Muscle of arm (tissue), 14 donors: ENCODE data around the gene HMGB4. TPM values are rescaled to one million over a fixed set of nuclear protein-coding genes. Genes with fewer than 3 reads are reported as not detected.

Experiments
- DNase-seq: peaks from one replicate; pipeline ENCODE4 v3.0.0-alpha.2; 2013
- long read RNA-seq, 11 donors: transcript quantifications; one replicate each; lab custom pipeline, GENCODE V29; 2026
- polyA plus RNA-seq, 12 donors: library from polyadenylated mRNA; unstranded; fragments of 120-200 nt; gene quantifications; one replicate each; pipeline ENCODE4 v1.2.1, GENCODE V29; 2013; ENCODE audit not compliant: insufficient read length in 12 of 12

The HMGB4 gene, protein sequence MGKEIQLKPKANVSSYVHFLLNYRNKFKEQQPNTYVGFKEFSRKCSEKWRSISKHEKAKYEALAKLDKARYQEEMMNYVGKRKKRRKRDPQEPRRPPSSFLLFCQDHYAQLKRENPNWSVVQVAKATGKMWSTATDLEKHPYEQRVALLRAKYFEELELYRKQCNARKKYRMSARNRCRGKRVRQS
- not detected for polyA plus RNA-seq
- long read RNA-seq, donor 1 = 0 reads
- long read RNA-seq, donor 2 = 0 reads
- long read RNA-seq, donor 3 = 0 reads
- long read RNA-seq, donor 4 = 0 reads
- long read RNA-seq, donor 5 = 0 reads
- long read RNA-seq, donor 6 = 0 reads
- long read RNA-seq, donor 7 = 0 reads
- long read RNA-seq, donor 8 = 0 reads
- long read RNA-seq, donor 9 = 0 reads
- long read RNA-seq, donor 10 = 0 reads
- long read RNA-seq, donor 11 = 0 reads

- no peak for DNase-seq
Observed at GRCh38 chr1:33863779-33864178, at the start of gene HMGB4. Gene HMGB4, plus strand, starts transcription at chr1:33864079. Its CDS starts 113 bp downstream, at chr1:33864192.

- DNase-seq = no peak
Observed at GRCh38 chr1:33814166-33814565, 49.7 kb upstream of the HMGB4 start.

DNA sequence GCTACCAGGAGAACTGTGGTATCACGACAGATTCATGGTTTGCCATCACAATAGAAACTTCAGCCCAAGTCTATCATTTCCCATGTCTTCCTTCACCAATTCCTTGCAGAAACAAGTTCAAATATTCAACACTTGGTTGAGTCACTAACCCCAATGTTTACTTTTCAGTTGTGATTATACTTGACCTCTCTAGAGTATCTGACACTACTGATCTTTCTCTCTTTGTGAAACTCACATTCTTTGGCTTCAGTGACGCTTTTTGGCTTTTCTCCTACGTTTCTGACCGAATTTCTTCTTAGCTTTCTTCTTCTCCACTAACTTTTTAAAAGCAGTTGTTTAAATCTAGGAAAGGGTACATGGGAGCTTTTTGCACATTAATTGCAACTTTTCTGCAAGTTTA lies 48.8 kb upstream of the HMGB4 start:
- DNase-seq = no peak

DNA sequence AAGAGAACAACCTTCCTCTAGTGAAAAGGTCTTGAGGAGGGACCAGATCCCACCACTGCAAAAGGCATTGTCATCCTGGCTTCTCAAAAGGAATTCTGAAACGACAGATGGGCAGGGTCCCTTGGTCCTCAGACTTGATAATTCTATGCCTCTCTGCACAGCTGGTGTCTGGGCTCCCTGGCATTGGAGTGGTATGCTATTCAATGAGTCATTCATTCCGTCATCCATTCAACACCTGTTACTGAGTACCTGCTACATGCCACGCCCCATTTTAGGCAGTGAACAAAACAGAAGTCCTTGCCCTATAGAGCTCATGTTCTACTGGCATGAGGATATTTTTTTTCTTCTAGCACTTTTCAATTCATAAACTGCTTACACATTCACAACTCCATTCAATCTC lies 45.8 kb upstream of the HMGB4 start:
- DNase-seq = no peak

GRCh38 chr1:33819290-33819912 lies 44.5 kb upstream of the HMGB4 start:
- DNase-seq = no peak

DNA sequence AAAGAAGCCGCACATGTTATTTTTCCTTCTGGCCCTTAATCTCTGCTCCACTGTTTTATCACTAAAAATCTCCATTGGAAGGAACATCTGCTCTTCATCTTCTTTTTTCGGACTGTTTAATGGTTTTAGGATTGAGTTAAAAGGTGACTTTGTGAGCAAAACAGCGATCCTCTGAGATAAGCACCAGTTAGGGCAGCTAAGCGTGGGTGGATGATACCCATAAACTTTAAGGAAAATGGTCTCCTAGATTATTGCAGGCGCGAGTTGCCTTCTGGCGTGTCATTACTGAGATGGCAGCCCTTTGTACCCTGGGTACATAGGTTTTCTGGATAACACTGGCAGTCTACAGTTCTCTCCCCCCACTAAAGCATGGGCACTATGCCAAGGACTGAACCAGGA lies 44.0 kb upstream of the HMGB4 start:
- DNase-seq = no peak

DNA sequence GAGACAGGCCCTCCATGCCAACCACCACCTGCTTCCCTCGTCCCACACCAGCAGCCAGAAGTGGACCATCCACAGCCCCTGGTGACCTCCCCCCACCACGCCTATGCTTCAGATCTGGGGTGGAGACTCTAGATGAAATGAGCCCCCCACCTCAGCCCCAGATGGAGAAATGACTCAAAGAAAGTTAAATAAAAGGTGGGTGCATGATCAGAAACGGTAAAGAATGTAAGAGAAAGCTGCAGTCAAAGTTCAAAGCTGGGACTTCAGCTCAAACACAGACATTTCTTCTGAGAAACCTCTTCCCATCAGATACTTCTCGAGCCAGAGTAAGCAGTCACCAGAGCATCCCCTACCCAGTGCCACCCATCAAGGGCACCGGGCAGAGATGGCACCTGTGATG lies 43.1 kb upstream of the HMGB4 start:
- DNase-seq = no peak

DNA sequence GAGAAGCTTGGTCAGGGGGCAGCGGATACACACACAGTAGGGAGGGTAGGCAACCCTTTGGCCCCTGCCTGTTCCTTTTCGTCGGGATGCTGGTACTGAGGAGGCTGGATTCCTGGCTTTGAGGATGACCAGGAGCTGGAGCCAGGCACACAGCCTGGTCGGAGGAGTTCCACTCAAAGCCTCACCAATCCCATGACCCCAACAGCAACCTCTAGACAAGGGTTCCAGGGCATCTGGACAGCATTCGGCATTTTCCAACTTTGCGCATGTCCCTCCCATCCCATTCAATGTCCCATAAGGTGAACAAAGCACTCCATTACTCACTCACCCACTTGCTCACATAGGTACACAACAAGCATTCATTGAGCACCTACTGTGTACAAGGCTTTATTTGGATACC lies 42.6 kb upstream of the HMGB4 start:
- no peak for DNase-seq

- DNase-seq = no peak
Observed at GRCh38 chr1:33822396-33822795, 41.5 kb upstream of the HMGB4 start.

DNA sequence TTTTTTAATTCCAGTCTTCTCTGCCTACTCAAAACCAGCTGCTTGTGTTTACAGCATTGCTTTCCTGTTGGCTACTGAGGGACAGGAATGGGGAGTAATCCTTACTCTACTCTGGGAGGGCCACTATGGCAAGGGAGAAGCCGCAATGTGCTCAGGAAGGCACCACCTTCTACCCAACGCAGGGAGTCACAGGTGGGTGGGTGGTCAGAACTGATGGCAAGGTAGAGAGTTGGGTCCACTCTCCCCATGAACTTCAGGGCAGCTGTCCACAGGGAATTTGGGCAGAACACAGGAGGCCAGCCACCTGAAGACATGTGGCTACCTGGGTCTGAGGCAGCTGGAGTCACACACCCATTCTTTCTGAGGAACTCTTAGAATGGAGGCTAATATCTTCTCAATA lies 40.5 kb upstream of the HMGB4 start:
- no peak for DNase-seq

DNA sequence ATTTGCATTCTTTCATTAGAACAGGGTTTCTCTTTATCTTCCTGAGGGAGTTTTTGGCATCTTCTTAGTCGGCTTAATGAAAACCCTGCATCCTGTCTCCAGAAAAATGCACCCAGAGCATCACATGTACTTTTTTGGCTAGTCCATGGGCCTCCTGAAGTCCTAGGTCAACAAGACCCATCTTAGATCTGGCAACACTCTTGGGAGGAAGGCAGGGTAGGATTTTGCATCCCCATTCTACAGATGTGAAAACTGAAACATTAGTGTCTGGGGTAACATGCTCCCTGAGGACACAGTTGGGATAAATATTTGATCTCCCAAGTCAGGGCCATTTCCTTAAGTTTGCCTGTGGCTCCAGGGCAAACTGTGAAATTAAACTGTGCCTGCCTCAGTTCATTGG lies 40.0 kb upstream of the HMGB4 start:
- no peak for DNase-seq

GRCh38 chr1:33824321-33824720 lies 39.6 kb upstream of the HMGB4 start:
- no peak for DNase-seq

DNA sequence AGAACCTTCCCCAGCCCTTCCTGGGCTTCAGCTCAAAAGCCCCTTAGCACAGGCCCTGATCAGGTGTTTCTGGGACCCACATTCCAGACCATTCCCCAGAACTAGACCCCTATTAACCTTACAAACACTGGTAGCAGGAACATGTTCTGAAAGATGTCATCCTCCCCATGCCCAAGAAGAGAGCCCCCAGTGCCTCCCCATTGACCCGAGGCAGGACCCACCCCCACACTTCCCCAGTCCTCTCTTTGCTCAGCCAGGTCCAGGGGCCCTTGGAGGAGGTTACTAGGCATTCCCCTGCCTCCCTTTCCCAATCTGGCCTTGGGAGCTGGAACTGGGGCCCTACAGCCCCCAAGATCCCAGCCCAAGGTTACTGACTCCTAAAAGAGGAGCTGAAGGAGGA lies 38.9 kb upstream of the HMGB4 start:
- DNase-seq = no peak

- DNase-seq = no peak
Observed at GRCh38 chr1:33825506-33825905, 38.4 kb upstream of the HMGB4 start.

- DNase-seq = no peak
Observed at GRCh38 chr1:33826311-33826710, 37.6 kb upstream of the HMGB4 start.

DNA sequence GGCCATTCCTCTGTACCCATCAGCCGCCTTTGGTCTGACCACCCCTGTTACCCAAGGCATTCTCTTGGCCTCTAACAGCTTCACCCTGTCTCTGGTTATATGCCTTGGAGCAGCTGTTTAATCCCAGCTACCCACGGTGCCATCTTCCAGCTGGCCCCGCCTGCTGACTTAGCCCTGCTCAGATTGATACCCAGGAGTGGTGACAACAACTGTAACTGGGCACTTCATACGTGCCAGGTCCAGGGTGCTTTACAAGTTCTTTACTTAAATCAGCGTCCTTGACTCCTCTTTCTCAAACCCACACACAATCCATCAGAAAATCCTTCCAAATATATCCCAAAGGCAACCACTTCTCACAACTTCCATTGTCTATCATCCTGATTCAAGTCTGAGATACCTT lies 37.2 kb upstream of the HMGB4 start:
- DNase-seq = no peak

- no peak for DNase-seq
Observed at GRCh38 chr1:33828059-33828458, 35.8 kb upstream of the HMGB4 start.

DNA sequence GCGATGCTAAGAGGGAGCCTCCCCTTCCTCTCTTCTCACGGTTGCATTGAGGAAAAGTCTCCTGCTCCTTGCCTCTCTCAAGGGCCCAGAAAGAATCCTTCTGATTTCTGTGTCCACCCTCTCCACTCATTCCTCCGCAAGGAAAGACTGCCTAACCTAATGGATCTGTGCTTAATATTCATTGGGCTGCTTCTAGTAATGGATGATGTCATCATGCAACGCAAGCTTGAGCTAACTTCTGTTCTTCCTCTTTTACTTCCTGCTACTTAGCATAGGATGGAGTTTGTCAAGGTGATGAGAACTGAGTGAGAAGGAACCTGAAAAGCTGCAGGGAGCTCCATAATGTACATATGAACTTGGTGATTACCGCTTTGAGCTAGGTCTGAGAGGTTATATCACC lies 35.2 kb upstream of the HMGB4 start:
- DNase-seq = no peak

DNA sequence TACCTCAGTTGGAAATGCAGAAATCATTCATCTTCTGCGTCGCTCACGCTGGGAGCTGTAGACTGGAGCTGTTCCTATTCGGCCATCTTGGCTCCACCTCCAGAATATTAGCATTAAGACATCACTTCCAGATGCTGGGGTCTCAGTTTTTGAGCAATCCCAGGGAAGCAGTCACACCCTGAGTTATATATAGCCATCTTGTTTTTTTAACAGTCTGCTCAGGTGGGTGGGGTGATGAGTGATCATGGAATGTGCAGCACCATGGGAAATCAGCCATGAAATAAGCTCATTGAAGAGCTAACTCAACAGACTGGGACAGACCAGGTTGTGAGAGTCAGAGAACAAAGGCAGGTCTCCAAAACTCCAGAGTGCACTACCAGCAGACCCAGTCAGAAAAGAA lies 27.0 kb upstream of the HMGB4 start:
- DNase-seq = no peak

DNA sequence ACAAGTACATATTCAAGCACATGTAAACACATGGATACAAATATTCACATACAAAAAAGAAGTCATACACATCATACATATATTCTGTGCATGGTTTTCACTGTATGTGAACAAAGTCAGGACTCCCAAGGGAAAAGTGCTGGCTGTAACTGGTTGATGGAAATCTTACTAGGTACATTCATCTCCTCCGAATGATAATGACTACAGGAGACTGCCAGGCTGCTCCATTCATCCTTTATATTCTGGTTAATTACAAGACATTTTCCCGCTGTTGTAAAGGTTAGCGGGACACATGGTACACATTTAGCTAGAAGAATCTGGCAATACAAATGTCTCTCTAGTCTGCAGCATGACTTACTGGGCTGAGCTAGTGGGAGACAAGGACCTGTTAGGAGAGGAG lies 26.2 kb upstream of the HMGB4 start:
- DNase-seq = no peak

DNA sequence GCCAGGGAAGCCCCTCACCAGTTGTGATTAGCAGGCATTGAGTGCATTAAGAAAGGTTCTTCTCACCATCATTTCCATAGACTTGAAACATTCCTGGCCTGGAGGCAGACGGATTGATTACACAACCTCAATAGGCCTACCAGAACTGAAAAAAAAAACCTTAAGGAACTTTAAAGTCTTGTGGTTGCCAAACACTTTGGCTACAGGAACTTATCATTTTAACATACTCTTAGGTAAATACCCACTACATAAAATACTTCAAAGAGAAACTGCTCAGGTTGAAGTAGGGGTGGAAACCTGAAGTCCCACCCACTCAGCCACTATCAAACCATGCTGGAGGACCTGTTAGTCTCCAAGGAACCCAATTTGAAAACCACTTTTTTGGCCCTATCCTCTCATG lies 22.4 kb upstream of the HMGB4 start:
- DNase-seq = no peak

DNA sequence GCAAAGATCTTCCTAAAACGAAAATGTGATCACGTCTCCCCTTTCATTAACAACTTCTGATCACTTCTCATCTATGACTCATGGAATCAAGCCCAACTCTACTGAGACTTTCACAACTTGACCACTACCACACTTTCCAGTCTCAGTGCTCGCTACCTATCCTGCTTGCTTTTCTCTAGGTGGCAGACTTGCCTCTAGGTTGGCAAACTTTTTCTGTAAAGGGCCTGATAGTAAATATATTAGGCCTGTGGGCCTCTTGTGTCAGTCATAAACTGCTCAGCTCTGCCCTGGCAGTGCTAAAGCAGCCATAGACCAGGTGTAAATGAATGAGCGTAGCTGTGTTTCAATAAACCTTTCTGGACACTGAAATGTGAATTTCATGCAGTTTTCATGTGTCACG lies 21.5 kb upstream of the HMGB4 start:
- DNase-seq = no peak

DNA sequence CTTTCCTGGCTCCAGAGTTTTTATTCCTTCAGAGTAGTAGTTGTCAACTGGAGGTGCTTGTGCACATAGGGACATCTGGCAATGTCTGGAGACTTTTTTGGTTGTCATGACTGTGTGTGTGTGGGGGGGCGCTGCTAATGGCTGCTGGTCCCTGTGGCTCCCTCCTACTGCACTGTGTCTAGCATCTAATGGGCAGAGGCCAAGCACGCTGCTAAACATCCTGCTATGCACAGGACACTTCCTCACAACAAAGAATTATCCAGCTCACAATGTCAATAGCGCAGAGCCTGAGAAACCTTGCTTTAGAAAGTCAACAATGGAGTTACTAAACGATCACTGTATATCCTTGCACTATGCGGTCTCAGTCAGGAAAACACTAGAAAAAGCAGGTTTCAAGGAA lies 19.7 kb upstream of the HMGB4 start:
- no peak for DNase-seq

DNA sequence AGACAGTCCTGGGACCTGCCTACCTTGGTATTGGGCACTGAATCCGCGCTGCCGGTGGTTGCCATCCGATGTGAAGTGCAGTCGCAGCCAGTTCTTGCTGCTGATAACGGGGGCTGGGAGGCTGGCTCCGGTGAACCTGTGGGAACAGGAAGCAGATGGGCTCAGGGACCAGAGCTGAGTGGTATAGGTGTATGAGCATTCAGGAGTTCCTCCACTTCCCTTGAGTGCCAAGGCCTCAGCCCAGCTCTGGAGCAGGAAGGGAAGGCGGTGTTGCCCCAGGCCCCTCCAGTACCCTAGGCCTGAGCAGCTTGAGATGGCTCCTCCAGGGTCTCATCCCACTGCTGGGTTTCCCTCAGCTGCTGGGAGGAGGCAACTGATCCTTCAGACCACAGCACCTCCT lies 17.0 kb upstream of the HMGB4 start:
- DNase-seq = no peak
